Right ventricle myocardium inferior (tissue), 1 donor: ENCODE measurements around the gene NRIP1. TPM values are rescaled to one million over a fixed set of nuclear protein-coding genes. Genes with fewer than 3 reads are reported as not detected.

Experiments used
- ATAC-seq: fragments of 200-7000 bp; cut with Tn5 transposase; one replicate; pipeline ENCODE4 v1.9.1; 2020; ENCODE audit warnings: mild to moderate bottlenecking, moderate library complexity
- DNase-seq: peaks from one replicate; pipeline ENCODE4 v3.0.0; 2021; ENCODE audit errors: missing footprints
- intact Hi-C: fragments of 100-400 bp; cut with DNase I; formaldehyde crosslinking; loops from one replicate; pipeline ENCODE4 v1.11.0; 2022
- total RNA-seq: library from RNA; stranded (reverse); fragmentation: NEBNext Ultra II Directional; extraction: Animal tissue kit (Norgen Biotek cat#: 25700); gene quantifications from one replicate; pipeline ENCODE4 v1.2.1, GENCODE V29; 2021
- donor health status: DM: no; HTN: yes; CAD: no; lungs with severe emphysema.

Gene NRIP1
- total RNA-seq, 1 donor from 2014 or later: 16.0 TPM

GRCh38 chr21:15071009-15071408 lies 6.2 kb upstream of the NRIP1 start:
- DNase-seq: no peak
- no peak for ATAC-seq
- intact Hi-C loops: no loop called here

GRCh38 chr21:15066123-15066575 lies 1.3 kb upstream of the NRIP1 start:
- no peak for ATAC-seq
- intact Hi-C loops: loop anchor here (5.0 to 10.0 kb wide), 6 partner anchors 56 to 681 kb away; partner anchors contain the start of gene HSPA13

GRCh38 chr21:15065392-15066122 lies 757 bp upstream of the NRIP1 start:
- intact Hi-C loops: loop anchor here (2.0 to 10.0 kb wide), 7 partner anchors 57 to 681 kb away; partner anchors contain the start of gene HSPA13
- peak; percentile 88 for DNase-seq
- peak; percentile 80 for ATAC-seq

More at GRCh38 chr21:15066123-15066575, 1.3 kb upstream of the NRIP1 start:
- DNase-seq: no peak

GRCh38 chr21:15063814-15064575 lies 805 bp downstream of the NRIP1 start:
- intact Hi-C loops: loop anchor here (2.0 to 10.0 kb wide), 6 partner anchors 77 to 679 kb away; partner anchors contain the start of gene HSPA13
- ATAC-seq: peak; percentile 10
- peak; percentile 76 for DNase-seq

GRCh38 chr21:15063081-15063813 lies 1.6 kb downstream of the NRIP1 start:
- intact Hi-C loops: loop anchor here (5.0 to 10.0 kb wide), 5 partner anchors 76 to 678 kb away; partner anchors contain the start of gene HSPA13
- DNase-seq (no peak), ATAC-seq (no peak)

- ATAC-seq: no peak
- intact Hi-C loops: loop anchor here (5.0 to 10.0 kb wide), 5 partner anchors 75 to 678 kb away; partner anchors contain the start of gene HSPA13
- no peak for DNase-seq
Observed at GRCh38 chr21:15062606-15062965, 2.2 kb downstream of the NRIP1 start.

GRCh38 chr21:15061747-15062605 lies 2.8 kb downstream of the NRIP1 start:
- DNase-seq (no peak), ATAC-seq (no peak)
- intact Hi-C loops: loop anchor here (5.0 to 10.0 kb wide), 5 partner anchors 75 to 677 kb away; partner anchors contain the start of gene HSPA13

GRCh38 chr21:15061279-15061678 lies 3.5 kb downstream of the NRIP1 start:
- ATAC-seq: no peak
- no peak for DNase-seq
- intact Hi-C loops: loop anchor here (5.0 to 10.0 kb wide), 5 partner anchors 74 to 676 kb away; partner anchors contain the start of gene HSPA13

GRCh38 chr21:15060543-15061175 lies 4.1 kb downstream of the NRIP1 start:
- intact Hi-C loops: loop anchor here (5.0 to 10.0 kb wide), 5 partner anchors 73 to 676 kb away; partner anchors contain the start of gene HSPA13
- DNase-seq (no peak), ATAC-seq (no peak)

- ATAC-seq (no peak), DNase-seq (no peak)
- intact Hi-C loops: no loop called here
Observed at GRCh38 chr21:15059397-15059796, 5.4 kb downstream of the NRIP1 start.

GRCh38 chr21:15058854-15059263 lies 5.9 kb downstream of the NRIP1 start:
- intact Hi-C loops: no loop called here
- DNase-seq (no peak), ATAC-seq (no peak)

GRCh38 chr21:15057285-15057684 lies 7.5 kb downstream of the NRIP1 start:
- DNase-seq (no peak), ATAC-seq (no peak)
- intact Hi-C loops: no loop called here

- ATAC-seq (no peak), DNase-seq (no peak)
- intact Hi-C loops: no loop called here
Observed at GRCh38 chr21:15054606-15055239, 10.1 kb downstream of the NRIP1 start.

GRCh38 chr21:15054089-15054488 lies 10.7 kb downstream of the NRIP1 start:
- intact Hi-C loops: no loop called here

GRCh38 chr21:15053500-15053899 lies 11.3 kb downstream of the NRIP1 start:
- intact Hi-C loops: no loop called here
- ATAC-seq: no peak
- DNase-seq: no peak

More at GRCh38 chr21:15054089-15054488, 10.7 kb downstream of the NRIP1 start:
- peak; percentile 68 for DNase-seq
- ATAC-seq: no peak

GRCh38 chr21:15052459-15052763 lies 12.4 kb downstream of the NRIP1 start:
- intact Hi-C loops: no loop called here
- ATAC-seq: no peak

More at GRCh38 chr21:15052459-15052763, 12.4 kb downstream of the NRIP1 start:
- DNase-seq: no peak
